ENCODE measurements around the gene MEX3B.
A peak's percentile ranks its signal among the peaks of the same experiment; 100 is the strongest.
"Not testable (repeated sequence)": the region's sequence is repeated elsewhere in the genome, so short reads cannot be mapped to it uniquely, and the experiment has no call there.

Gene MEX3B

DNA sequence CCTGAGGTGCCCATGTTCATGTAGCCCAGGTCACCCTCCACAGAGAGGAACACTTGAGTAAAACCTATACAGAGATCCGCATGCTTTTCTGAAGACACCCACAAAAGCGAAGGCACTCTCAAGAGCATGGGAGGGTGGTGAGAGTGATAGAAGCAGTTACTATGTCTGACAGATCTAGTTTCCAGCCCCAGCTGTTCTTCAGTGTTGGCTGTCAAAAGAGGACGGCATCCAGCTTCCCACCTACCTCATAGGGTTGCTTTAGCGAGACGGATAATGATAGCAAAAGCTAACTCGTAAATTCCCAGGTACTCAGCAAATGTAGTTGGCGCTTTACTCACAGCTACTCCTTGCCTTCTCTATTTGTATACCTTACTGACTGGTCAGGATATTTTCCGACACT is 3.0 kb upstream of the MEX3B start:
- no peak for DNase-seq (ENCODE audit: low spot score)

DNA sequence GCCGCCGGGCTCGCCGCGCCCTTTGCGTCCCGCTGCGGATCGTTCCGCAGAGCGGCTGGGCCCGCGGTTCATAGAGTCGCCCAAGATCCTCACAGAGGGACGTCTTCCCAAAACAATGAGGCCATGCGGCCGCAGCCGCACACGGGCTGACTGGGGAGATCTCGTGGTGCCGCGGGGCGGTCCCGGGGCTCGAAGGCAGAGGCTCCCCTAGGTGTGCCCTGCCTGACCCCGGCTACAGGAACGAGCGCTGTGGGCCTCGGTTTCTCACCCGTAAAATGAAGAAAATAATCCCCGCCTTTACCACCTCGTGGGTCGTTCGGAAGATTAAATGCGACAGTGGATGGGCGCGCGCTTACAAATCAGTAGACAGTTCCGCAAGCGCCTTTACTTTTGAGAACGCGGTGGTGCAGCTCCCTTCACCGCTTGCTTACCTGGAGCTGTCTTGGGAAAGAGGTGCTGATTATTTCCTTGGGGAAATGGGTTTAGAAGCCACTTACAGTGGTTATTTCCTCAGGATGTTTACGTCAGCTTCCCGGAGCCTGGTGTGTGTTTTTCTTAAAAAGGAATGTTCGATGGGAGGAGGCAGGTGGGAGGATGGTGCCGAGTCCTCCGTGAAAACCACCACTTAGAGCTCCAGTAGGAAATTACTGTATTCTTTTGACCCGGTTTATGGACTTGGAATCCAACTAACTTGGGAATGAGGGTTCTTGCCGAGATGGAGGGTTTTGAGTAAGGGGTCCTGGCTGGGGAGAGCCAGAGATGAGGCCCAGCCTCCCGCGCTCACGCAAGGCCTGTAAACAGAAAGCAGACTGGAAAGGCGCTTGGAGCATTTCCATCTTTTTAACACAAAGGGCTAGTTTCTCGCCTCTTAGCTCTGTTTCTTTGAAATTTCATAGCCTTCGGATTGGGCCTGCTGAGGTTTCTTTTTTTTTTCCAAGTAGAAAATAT is 1.9 kb upstream of the MEX3B start:
- no peak for DNase-seq (ENCODE audit: low spot score)

DNA sequence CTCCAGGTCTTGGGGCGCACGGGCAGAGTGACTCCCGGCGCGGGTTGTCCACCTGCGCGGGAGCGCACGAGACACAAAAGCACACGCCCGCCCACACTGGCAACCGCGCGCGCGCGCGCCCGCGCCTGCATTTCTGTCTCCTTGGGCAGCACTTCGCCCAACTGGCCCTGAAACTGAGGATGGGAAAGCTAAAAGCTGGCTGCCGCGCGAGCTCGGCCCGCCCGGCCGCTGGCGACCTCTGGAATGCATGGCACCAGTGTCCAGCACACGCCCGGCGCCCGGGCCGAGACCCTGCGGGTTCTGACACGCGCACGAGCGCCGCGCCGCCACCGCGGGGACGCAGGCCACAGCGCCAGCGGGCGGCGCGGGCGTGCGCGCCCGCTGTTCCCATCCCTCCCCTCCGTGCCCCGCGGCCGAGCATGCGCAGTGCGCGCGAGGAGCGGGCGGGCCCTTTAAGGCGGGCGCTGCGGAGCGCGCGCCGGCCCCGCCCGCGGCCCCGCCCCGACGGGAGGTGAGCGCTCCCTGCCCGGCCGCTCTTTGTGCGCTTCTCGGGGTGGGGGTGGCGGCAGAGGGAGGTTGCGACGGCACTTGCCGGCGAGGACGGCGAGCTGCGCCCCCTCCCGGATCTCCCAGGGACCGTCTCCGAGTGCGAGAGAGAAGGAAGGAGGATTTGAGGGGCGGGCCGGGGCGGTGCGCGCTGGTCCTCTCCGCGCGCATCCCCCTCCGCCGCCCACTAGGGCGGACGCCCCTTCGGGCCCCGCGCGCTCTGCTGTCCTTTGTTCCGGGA is 1.0 kb upstream of the MEX3B start:
- peak; percentile 98 for DNase-seq (ENCODE audit: low spot score)

DNA sequence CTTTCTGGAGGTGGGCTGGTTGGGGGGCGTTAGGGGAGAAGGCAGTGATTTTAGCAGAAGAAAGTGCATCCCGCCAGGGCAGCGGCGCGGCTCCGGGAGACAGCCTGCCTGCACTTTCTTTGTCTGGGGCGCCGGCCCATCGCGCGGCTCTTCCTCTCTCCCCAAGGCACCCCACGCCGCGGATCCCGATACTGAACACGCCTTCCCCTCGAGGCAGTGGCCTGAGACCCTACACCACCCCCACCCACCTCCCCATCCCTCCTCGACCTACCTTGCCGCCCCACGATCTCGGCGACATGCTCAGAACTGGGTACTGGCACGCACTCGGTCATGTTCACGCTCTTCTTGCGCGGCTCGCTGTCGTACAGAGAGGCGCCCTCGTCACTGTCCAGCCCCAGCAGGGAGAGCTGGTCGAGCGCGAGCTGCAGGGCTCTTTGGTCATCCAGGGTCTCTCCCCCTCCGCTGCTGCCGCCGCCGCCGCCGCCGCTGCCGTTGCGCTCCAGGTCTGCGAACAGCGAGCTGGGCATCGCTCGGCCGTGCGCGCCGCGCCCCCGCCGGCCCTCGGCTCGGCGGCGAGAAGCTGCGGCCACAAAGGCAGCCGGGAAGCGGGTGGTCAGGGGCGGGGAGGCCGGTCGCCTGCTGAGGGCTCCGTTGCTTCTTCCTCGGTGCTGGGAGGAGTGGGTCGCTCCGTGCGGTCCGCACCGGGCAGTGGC is 483 bp downstream of the MEX3B start:
- DNase-seq (ENCODE audit: low spot score): peak; percentile 61

DNA sequence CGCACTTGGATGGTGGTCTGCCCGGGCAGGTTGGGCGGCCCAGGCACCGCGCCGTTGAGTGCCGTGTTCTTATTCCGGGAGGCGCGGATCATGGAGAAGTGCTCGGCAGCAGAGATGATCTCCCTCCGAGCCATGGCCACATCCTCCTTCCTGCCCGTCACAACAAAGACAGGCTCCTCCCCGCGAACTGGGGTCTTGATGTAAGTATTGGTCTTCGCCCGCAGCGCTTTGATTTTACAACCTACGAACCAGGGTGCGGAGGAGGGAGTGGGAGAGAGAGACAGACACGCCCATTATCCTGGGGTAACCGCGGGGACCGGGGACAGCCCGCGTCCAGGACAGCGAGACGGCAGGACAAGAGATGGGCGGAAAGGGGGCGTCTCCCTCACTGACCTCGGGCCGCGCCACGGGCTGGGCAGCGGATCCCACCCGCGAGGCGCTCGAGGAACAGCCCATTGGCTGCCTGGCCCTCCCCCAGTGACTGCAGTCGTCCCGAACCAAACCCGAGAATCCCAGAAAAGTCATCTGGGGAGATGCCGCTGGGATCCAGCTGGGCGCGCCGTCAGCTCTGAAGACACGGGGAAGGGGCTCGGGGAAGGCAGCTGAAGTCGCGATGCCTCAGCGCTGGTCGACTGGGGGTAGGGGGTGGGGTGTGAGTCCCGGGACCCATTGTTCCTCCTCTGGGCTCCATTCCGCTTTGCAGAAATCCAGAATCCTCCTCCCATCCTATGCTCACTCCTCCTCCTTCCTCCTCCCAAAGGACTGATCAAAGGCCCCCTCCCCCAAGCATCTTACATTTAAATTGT is 1.2 kb downstream of the MEX3B start:
- DNase-seq (ENCODE audit: low spot score): peak; percentile 62

DNA sequence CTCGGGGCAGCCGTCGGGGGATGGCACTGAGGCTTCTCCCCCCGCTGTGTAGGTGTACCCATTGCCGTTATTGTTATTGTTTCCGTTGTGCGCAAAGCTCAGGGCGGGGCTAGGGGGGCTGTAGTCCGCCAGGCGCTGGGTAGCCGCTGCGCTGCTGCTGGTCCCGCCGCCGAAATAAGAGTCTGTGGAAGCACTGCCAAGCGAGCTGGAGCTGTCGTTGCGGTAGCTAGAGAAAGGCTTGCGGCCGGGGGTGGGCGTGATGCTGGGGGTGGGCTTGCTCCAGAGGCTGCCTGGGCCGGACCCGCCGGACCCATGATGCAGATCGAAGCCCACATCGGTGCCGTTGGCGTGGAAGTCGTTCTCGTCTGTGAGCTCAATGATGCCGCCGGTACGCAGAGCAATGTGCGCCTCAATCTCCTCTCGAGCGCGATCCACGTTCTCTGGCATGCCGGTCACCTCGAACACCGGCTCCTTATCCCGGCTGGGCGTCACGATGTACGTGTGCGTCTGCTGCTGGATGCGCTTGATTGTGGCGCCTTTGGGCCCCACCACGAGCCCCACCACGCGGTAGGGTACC is 1.9 kb downstream of the MEX3B start:
- peak; percentile 43 for DNase-seq (ENCODE audit: low spot score)

DNA sequence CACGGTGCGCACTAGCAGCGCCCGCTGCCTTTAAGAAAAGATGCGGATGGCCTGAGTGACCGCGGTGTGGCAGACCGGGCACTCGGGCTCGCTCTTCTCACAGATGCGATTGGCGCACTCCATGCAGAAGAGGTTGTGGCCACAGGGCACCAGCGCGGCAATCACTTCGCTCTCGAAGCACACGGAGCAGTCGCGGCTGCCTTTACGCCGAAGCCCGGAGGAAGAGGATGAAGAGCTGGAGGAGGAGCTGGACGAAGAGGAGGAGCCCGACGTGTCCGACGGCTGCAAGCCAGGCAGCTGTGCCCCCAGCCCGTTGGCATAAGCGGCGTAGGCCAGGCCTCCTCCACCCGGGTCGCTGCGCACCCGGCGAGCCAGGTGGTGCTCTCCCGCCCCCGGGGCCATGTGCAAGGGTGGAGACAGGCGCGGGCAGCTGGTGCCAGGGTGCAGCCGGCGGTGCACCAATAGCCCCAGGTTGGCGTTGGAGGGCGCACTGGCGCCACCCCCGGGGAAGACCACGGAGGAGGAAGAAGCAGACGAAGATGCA is 2.6 kb downstream of the MEX3B start:
- DNase-seq (ENCODE audit: low spot score): peak; percentile 49

DNA sequence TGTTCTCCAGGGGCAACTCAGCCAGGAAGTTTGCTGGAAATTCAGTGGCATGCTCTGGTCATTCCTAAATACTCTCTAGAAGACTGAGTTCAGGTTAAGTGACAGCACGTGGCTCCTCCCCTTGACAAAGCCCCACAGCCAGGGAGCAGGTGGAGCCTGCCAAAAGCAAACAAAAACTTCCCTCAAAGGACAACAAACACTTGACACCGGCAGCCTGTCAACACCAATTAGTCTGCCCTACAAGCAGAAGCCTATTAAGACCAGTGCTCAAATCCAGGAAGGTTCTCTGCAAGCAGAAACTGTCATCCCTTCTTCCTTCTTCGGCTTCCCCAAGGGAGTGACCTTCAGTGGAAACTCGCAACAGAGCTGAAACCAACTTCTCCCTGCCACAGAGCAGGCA is 5.0 kb downstream of the MEX3B start:
- no peak for DNase-seq (ENCODE audit: low spot score)

DNA sequence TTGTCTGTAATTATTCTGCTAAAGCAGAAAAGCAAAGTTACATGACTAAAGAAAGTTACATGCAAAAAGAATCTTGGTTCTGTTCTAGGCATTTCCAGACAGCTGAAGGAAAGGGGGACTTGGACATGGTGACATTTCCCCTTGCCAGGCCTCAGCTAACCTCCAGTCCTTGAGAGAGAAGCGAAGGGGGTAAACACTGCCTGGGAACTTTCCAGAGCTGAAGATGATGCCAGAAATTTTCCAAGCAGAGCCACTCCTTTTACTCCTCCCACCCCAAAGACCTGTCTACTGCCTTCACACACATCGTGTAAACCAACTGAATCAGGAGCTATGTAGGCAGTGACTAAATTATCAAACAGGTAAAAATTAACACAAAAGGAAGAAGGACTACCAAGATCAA is 5.4 kb downstream of the MEX3B start:
- no peak for DNase-seq (ENCODE audit: low spot score)

DNA sequence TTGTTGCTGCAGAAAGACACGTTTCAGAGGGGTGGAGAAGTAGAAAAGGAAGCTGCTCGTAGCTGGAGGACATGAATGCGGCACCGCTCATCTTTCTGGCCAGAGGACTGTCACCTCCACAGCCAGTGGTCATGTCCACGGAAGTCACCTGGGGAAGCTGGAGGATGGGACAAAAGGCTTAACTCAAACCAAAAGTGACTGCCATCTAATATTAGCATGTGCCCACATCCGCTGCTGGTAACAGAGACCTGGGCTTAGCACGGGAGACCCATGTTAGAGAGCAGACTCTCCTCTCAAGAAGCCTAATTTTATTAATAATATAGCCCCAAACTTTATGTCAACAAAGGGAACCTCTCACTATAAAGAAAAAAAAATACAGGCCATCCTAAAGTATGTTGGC is 5.9 kb downstream of the MEX3B start:
- DNase-seq (ENCODE audit: low spot score): no peak

DNA sequence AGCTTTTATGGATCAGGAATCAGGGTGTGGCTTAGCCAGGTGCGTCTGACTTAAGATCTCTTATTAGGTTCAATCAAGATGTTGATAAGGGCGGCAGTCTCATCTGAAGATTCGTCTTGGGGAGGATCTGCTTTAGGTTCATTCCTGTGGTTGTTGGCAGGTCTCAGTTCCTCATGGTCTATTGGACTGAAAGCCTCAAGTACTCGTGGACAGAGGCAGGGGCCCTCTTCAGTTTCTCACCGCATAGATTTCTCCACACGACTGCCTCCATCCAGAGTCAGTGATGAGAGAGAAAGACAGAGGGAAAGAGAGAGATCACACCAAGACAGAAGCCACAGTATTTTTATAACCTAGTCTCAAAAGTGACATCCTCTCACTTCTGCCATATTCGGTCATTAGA is 9.4 kb downstream of the MEX3B start:
- DNase-seq (ENCODE audit: low spot score): no peak

DNA sequence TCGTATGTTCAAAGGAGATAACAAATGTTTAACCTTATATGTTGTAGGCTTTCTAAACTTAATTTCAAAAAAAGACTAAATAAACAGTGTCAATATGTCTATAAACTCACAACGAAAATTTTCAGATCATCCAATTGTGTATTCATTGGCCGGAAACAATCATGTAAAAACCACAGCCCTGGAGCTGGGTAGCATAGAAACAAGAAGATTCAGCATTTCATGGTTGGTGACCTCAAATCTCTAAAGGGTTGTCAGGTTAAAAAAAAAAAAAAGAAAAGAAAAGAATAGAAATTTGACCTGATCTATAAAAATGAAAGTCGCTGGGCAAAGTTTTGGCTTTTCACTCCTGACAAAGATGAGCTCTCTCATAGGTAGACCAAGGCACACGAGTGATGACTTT is 13.9 kb downstream of the MEX3B start:
- no peak for DNase-seq (ENCODE audit: low spot score)

DNA sequence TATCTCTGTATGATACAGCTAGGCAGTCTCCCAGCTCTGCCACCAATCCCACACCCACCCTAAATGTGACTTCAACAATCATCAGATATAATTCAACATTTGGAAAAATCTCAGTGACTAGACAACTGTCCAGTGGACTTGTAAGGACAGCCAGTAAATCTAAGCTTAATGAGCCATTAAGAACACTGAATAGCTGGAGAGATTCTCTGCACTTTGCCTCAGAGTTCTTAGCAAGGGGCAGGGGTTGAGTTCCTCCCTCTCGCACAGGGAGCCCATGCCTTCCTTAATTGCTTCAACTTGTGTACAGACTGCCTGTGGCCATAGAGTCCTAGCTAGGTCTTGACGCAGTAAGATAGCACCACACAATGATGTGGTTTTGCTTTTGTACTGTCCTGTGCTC is 15.6 kb downstream of the MEX3B start:
- no peak for DNase-seq (ENCODE audit: low spot score)

DNA sequence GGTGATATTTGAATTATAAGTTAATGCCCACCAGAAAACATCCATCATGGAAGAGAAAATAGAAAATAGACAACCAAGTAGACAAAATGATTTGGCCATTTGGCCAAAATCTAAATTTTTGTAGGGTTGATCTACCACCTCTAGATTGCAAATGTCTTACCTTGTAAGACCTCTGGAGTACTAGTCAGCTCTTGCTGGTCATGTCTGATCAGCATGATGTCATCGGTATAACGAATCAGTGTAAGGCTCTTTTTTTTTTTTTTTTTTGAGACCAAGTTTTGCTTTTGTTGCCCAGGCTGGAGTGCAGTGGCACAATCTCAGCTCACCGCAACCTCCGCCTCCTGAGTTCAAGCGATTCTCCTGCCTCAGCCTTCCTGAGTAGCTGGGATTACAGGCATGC is 17.7 kb downstream of the MEX3B start:
- not testable (repeated sequence) for DNase-seq (ENCODE audit: low spot score)

DNA sequence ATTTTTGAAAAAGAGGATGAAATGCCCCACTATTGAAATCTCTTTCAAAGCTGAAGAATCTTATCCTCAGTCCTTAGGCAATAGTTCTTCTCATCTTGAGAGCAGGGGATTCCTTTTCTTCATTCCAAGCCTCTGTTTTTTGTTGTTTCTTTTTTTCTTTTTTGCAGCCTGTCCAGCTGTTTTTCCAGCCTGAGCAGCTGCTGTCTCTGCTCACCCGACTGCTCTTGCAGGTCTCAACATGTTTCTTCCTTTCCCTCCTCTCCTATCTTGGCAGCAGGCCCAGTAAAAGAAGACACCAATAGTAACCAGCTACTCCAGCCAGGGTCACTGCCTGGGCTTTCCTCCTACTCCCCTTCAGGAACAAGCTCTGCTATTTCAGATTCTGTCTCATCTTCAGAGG is 23.8 kb downstream of the MEX3B start:
- DNase-seq (ENCODE audit: low spot score): no peak

DNA sequence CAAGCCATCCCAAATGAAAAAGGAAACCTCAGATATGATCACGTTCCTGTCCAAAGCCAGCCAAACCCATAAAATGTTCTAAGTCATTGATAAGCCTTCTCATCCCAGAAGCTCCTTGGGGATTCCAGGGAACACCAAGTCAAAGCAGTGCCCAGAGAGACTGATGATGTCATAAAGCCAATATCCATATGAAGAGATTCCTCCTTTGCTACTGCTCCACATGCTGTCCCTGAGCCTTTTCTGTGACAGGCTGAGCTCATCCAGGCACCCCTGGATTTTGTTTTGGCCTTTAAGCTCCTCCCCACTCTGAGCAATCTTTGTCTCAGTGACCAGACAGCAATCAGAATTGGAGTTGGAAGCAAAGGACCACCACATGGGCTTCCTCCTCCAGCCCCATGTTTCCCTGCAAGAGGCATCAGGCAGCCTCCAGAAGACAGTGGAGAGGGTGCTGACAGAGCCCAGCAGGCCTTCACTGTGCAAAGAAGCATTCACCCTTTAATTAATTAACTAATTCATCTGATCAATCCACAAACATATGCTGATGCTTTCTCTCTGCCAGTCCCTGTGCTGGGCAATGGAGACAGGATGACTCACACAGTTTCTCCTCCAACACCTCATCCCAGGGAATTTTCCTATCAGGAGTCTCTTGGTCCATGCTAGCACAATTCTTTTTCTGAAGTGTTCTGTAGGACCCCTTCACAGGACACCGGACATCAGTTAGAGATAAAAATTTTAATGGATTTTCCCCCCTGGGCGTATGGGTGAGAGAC is 25.0 kb downstream of the MEX3B start:
- DNase-seq (ENCODE audit: low spot score): no peak

DNA sequence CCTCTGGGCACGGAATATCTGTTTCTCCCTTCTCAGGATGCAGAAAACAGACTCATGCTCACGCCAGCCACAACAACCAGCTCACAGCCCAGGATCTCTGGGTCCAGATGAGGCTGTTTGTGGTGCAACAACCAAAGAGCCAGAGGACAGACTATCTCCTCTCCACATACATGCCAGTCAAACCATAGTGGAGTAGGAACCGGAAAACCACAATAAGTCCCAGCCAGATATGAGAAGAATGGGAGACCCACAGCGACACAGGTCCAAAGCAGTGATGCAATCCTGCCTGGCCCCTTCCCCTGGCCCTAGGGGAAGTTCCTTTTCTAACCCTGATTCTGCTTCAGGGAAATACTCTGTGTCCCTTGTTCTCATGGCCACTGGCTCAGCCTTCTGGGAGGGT is 27.6 kb downstream of the MEX3B start:
- DNase-seq (ENCODE audit: low spot score): no peak

DNA sequence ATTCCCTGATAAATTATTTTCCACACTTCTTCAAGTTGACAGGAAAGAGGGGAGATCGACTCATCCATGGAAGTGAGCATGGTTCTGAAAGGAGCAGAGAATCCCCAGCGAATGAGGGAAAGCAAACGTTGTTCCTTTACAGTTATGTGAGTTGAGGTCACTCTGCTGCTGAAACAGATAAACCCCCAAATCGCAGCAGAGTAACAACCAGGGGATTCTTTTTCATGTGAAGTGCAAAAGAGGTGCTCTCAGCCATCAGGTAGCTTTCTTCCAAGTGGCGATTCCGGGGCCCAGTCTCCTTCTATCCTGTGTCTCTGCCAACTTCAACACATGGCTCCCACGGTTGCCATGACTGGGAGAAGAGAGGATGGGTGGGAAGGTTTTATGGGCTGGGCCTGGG is 28.2 kb downstream of the MEX3B start:
- no peak for DNase-seq (ENCODE audit: low spot score)

DNA sequence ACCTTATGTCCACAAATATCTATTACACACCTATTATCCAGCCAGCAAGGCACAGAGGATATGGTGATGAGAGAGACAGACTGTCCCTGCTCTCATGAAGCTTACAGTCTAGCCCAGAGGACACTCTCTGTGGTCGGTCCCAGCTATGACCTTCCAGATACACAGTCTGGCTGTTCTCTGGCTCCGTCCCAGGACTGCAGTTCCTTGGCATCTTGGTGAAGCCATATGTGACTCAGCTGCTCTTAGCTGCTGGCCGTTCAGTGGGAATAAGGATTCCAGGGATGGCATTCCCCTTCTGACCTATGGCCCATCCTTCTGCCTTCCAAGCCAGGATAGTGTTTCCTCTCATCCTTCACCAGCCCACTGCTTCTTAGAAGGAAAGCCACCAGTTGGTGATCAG is 30.8 kb downstream of the MEX3B start:
- no peak for DNase-seq (ENCODE audit: low spot score)

DNA sequence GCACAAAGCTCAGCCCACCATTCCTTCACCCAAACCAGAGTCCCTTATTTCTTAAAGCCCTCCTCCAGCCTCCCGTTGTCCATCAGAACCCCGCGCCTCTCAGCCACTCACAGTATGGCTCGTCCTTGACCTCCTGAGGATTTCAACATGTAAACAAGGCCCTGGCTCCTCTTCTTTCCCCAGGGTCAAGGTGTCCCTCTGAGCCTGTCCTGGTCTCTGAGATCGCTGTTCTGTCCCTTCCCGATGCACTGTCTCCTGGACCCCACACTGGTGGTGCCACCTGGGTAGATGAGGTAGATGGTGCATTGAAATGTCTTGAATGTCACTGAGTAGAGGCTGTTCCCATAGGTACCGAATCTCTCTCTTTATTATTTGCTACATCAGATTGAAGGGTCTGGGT is 32.9 kb downstream of the MEX3B start:
- DNase-seq (ENCODE audit: low spot score): no peak

All from D341Med (cell line).